Measurements from ENCODE around the gene HDAC8.

GRCh38 chrX:72381439-72382201, 191.0 kb downstream of the HDAC8 start:
- TF ChIP-seq CTCF (IDR thresholded peaks at IDR 0.05) (no peak), EZH2 (IDR thresholded peaks at IDR 0.05; ENCODE audit: borderline replicate concordance, insufficient read depth, low read depth, low read length, poor library complexity, severe bottlenecking) (no peak)

Measured in B cell (primary cell).